Activated naive CD4-positive, alpha-beta T cell treated with anti-CD3 and anti-CD28 coated beads for 36 hours (primary cell): ENCODE measurements around the gene SLC6A16. TPM values are rescaled to one million over a fixed set of nuclear protein-coding genes. Genes with fewer than 3 reads are reported as not detected.
A peak's percentile ranks its signal among the peaks of the same experiment; 100 is the strongest.
"Not testable (repeated sequence)": the region's sequence is repeated elsewhere in the genome, so short reads cannot be mapped to it uniquely, and the experiment has no call there.

Source experiments
- CTCF ChIA-PET: fragments of 350-600 bp; sonication (Branson Sonifier 250); formaldehyde crosslinking; loops from one replicate; lab custom pipeline; 2021; ENCODE audit warnings: antibody characterized with exemption; lab: Charles Lee
- DNase-seq: peaks from one replicate; pipeline ENCODE4 v3.0.0-alpha.2; 2020
- H3K27ac Mint-ChIP-seq: one replicate; pipeline ENCODE4 v1.8.0; 2021; ENCODE audit warnings: mild to moderate bottlenecking, mixed read lengths
- H3K27me3 Mint-ChIP-seq: one replicate; pipeline ENCODE4 v1.8.0; 2021; ENCODE audit warnings: low read depth, mixed read lengths
- H3K36me3 Mint-ChIP-seq: one replicate; pipeline ENCODE4 v1.8.0; 2021; ENCODE audit warnings: low read depth, mixed read lengths
- H3K4me1 Mint-ChIP-seq: one replicate; pipeline ENCODE4 v1.8.0; 2021; ENCODE audit warnings: low read depth, mixed read lengths
- H3K4me3 Mint-ChIP-seq: one replicate; pipeline ENCODE4 v1.8.0; 2021; ENCODE audit warnings: mild to moderate bottlenecking, moderate library complexity, mixed read lengths
- H3K9me3 Mint-ChIP-seq: one replicate; pipeline ENCODE4 v1.8.0; 2021; ENCODE audit warnings: mixed read lengths
- intact Hi-C: fragments of 100-400 bp; cut with micrococcal nuclease; formaldehyde crosslinking; loops from one replicate; pipeline ENCODE4 v1.15.1; 2023
- total RNA-seq, 2 experiments: library from RNA; stranded (reverse); gene quantifications; one replicate each; pipeline ENCODE4 v1.2.3, GENCODE V29; 2021

SLC6A16 gene
- total RNA-seq, 2 experiments from 2014 or later = 0.77 to 0.98 TPM

- Mint-ChIP-seq H3K9me3 (peaks cover 1% of the 10 kb centered on the region), H3K4me3 (no peak overlapping the region), H3K27me3 (peaks cover 2% of the 10 kb centered on the region), H3K36me3 (no peaks in the 10 kb centered on the region), H3K27ac (no peak overlapping the region), H3K4me1 (no peaks in the 10 kb centered on the region)
- no peak for DNase-seq
- intact Hi-C loops = no loop called here
- CTCF ChIA-PET = no interaction called here
These were observed 37.7 kb downstream of the SLC6A16 start for GRCh38 chr19:49287141-49287770.

- H3K27me3 Mint-ChIP-seq = peaks cover 6% of the 10 kb centered on the region
These were observed 42.8 kb downstream of the SLC6A16 start for GRCh38 chr19:49282184-49282583.

GRCh38 chr19:49272204-49272603, 52.8 kb downstream of the SLC6A16 start:
- peaks cover 10% of the 10 kb centered on the region for H3K4me1 Mint-ChIP-seq

More at GRCh38 chr19:49282184-49282583, 42.8 kb downstream of the SLC6A16 start:
- intact Hi-C loops = no loop called here
- H3K4me3 Mint-ChIP-seq = no peak overlapping the region
- no peak overlapping the region for H3K27ac Mint-ChIP-seq
- H3K9me3 Mint-ChIP-seq = no peaks in the 10 kb centered on the region
- CTCF ChIA-PET = no interaction called here
- H3K36me3 Mint-ChIP-seq = no peaks in the 10 kb centered on the region
- DNase-seq = no peak
- H3K4me1 Mint-ChIP-seq = no peaks in the 10 kb centered on the region

GRCh38 chr19:49271080-49271753, 53.8 kb downstream of the SLC6A16 start:
- no peaks in the 10 kb centered on the region for H3K36me3 Mint-ChIP-seq
- CTCF ChIA-PET = interaction anchor here (0.6 to 0.7 kb wide), 2 partner anchors 72 to 120 kb away, joined by 3 read pairs; no protein-coding TSS in a partner anchor

More at GRCh38 chr19:49272204-49272603, 52.8 kb downstream of the SLC6A16 start:
- DNase-seq = peak; percentile 22
- CTCF ChIA-PET = interaction anchor here (0.6 to 1.1 kb wide), 3 partner anchors 119 to 714 kb away, joined by 3 to 5 read pairs (median 3); no protein-coding TSS in a partner anchor
- H3K9me3 Mint-ChIP-seq = peaks cover 3% of the 10 kb centered on the region
- H3K27ac Mint-ChIP-seq = peak overlapping the region; percentile 20
- peaks cover 4% of the 10 kb centered on the region for H3K27me3 Mint-ChIP-seq
- no peaks in the 10 kb centered on the region for H3K36me3 Mint-ChIP-seq
- H3K4me3 Mint-ChIP-seq = no peak overlapping the region
- intact Hi-C loops = no loop called here

GRCh38 chr19:49266409-49266808, 58.6 kb downstream of the SLC6A16 start:
- not testable (repeated sequence) for H3K27ac Mint-ChIP-seq
- CTCF ChIA-PET = interaction anchor here (0.7 to 2.6 kb wide), 6 partner anchors 10 to 273 kb away, joined by 3 to 13 read pairs (median 4); partner anchors contain the start of gene RUVBL2

More at GRCh38 chr19:49271080-49271753, 53.8 kb downstream of the SLC6A16 start:
- Mint-ChIP-seq H3K27ac (no peak overlapping the region), H3K4me3 (no peak overlapping the region), H3K4me1 (peaks cover 10% of the 10 kb centered on the region), H3K9me3 (peaks cover 9% of the 10 kb centered on the region), H3K27me3 (peaks cover 4% of the 10 kb centered on the region)
- DNase-seq = no peak
- intact Hi-C loops = no loop called here

GRCh38 chr19:49264258-49264657, 60.7 kb downstream of the SLC6A16 start:
- no peaks in the 10 kb centered on the region for H3K27me3 Mint-ChIP-seq
- no peaks in the 10 kb centered on the region for H3K4me1 Mint-ChIP-seq
- CTCF ChIA-PET = interaction anchor here (1.0 to 3.5 kb wide), 4 partner anchors 35 to 67 kb away, joined by 3 to 13 read pairs (median 6); no protein-coding TSS in a partner anchor
- peaks cover 18% of the 10 kb centered on the region for H3K9me3 Mint-ChIP-seq
- H3K36me3 Mint-ChIP-seq = no peaks in the 10 kb centered on the region
- H3K27ac Mint-ChIP-seq = no peak overlapping the region
- no peak overlapping the region for H3K4me3 Mint-ChIP-seq
- intact Hi-C loops = no loop called here
- no peak for DNase-seq

More at GRCh38 chr19:49266409-49266808, 58.6 kb downstream of the SLC6A16 start:
- intact Hi-C loops = loop anchor here (1.0 to 2.0 kb wide), 4 partner anchors 35 to 204 kb away; no protein-coding TSS in a partner anchor
- not testable (repeated sequence) for H3K4me1 Mint-ChIP-seq, H3K4me3 Mint-ChIP-seq, H3K27me3 Mint-ChIP-seq, H3K36me3 Mint-ChIP-seq
- DNase-seq = peak; percentile 69
- peaks cover 16% of the 10 kb centered on the region for H3K9me3 Mint-ChIP-seq

- CTCF ChIA-PET = interaction anchor here (1.0 kb wide), 1 partner anchor 40 kb away, joined by 3 read pairs; no protein-coding TSS in a partner anchor
- Mint-ChIP-seq H3K27me3 (no peaks in the 10 kb centered on the region), H3K9me3 (peaks cover 24% of the 10 kb centered on the region), H3K4me3 (no peak overlapping the region), H3K36me3 (no peaks in the 10 kb centered on the region), H3K27ac (no peak overlapping the region), H3K4me1 (no peaks in the 10 kb centered on the region)
- intact Hi-C loops = no loop called here
- DNase-seq = no peak
These were observed 63.4 kb downstream of the SLC6A16 start for GRCh38 chr19:49261602-49262001.

GRCh38 chr19:49256691-49257090, 68.3 kb downstream of the SLC6A16 start:
- CTCF ChIA-PET = interaction anchor here (0.6 to 1.9 kb wide), 2 partner anchors 10 to 1444 kb away, joined by 3 to 10 read pairs; no protein-coding TSS in a partner anchor
- Mint-ChIP-seq H3K4me1 (no peaks in the 10 kb centered on the region), H3K27me3 (peaks cover 9% of the 10 kb centered on the region), H3K9me3 (peaks cover 19% of the 10 kb centered on the region), H3K36me3 (no peaks in the 10 kb centered on the region), H3K4me3 (no peak overlapping the region), H3K27ac (no peak overlapping the region)
- no peak for DNase-seq
- intact Hi-C loops = no loop called here

GRCh38 chr19:49255674-49256073, 69.3 kb downstream of the SLC6A16 start:
- Mint-ChIP-seq H3K27me3 (peaks cover 9% of the 10 kb centered on the region), H3K36me3 (no peaks in the 10 kb centered on the region), H3K9me3 (peaks cover 17% of the 10 kb centered on the region), H3K4me3 (no peak overlapping the region), H3K4me1 (no peaks in the 10 kb centered on the region), H3K27ac (no peak overlapping the region)
- intact Hi-C loops = no loop called here
- DNase-seq = no peak
- CTCF ChIA-PET = interaction anchor here (1.9 kb wide), 1 partner anchor 11 kb away, joined by 10 read pairs; no protein-coding TSS in a partner anchor

- no peak for DNase-seq
- CTCF ChIA-PET = interaction anchor here (0.6 to 2.7 kb wide), 3 partner anchors 25 to 51 kb away, joined by 3 to 13 read pairs (median 3); no protein-coding TSS in a partner anchor
- H3K36me3 Mint-ChIP-seq = no peaks in the 10 kb centered on the region
- H3K9me3 Mint-ChIP-seq = no peaks in the 10 kb centered on the region
- intact Hi-C loops = no loop called here
- H3K27me3 Mint-ChIP-seq = peaks cover 10% of the 10 kb centered on the region
- no peaks in the 10 kb centered on the region for H3K4me1 Mint-ChIP-seq
- H3K27ac Mint-ChIP-seq = no peak overlapping the region
- no peak overlapping the region for H3K4me3 Mint-ChIP-seq
These were observed 75.1 kb downstream of the SLC6A16 start for GRCh38 chr19:49249933-49250332.

GRCh38 chr19:49247676-49248075, 77.3 kb downstream of the SLC6A16 start:
- intact Hi-C loops = no loop called here
- H3K9me3 Mint-ChIP-seq = no peaks in the 10 kb centered on the region

GRCh38 chr19:49244256-49244655, 80.7 kb downstream of the SLC6A16 start:
- CTCF ChIA-PET = interaction anchor here (1.0 kb wide), 1 partner anchor 22 kb away, joined by 3 read pairs; no protein-coding TSS in a partner anchor
- H3K9me3 Mint-ChIP-seq = no peaks in the 10 kb centered on the region
- H3K36me3 Mint-ChIP-seq = no peaks in the 10 kb centered on the region
- peaks cover 2% of the 10 kb centered on the region for H3K27me3 Mint-ChIP-seq
- DNase-seq = no peak
- intact Hi-C loops = no loop called here
- H3K4me3 Mint-ChIP-seq = no peak overlapping the region
- no peak overlapping the region for H3K27ac Mint-ChIP-seq
- H3K4me1 Mint-ChIP-seq = no peaks in the 10 kb centered on the region

More at GRCh38 chr19:49247676-49248075, 77.3 kb downstream of the SLC6A16 start:
- no peaks in the 10 kb centered on the region for H3K36me3 Mint-ChIP-seq
- H3K4me1 Mint-ChIP-seq = no peaks in the 10 kb centered on the region
- peaks cover 8% of the 10 kb centered on the region for H3K27me3 Mint-ChIP-seq
- H3K27ac Mint-ChIP-seq = no peak overlapping the region
- no peak for DNase-seq
- CTCF ChIA-PET = no interaction called here
- no peak overlapping the region for H3K4me3 Mint-ChIP-seq
